Osteocyte (in vitro differentiated cells): ENCODE results near the gene KLK6. TPM values are rescaled to one million over a fixed set of nuclear protein-coding genes. Genes with fewer than 3 reads are reported as not detected.

Source experiments
- DNase-seq: peaks from one replicate; pipeline ENCODE4 v3.0.0; 2021; ENCODE audit warnings: mixed read lengths; ENCODE audit not compliant: unreplicated experiment; ENCODE audit errors: extremely low spot score
- H3K27ac Mint-ChIP-seq: one replicate; pipeline ENCODE4 v1.8.0; 2021; ENCODE audit warnings: mild to moderate bottlenecking, mixed read lengths; ENCODE audit not compliant: unreplicated experiment
- H3K27me3 Mint-ChIP-seq: one replicate; pipeline ENCODE4 v1.8.0; 2021; ENCODE audit warnings: mixed read lengths; ENCODE audit not compliant: unreplicated experiment
- H3K36me3 Mint-ChIP-seq: one replicate; pipeline ENCODE4 v1.8.0; 2021; ENCODE audit warnings: mixed read lengths; ENCODE audit not compliant: unreplicated experiment
- H3K4me1 Mint-ChIP-seq: one replicate; pipeline ENCODE4 v1.8.0; 2021; ENCODE audit warnings: mixed read lengths; ENCODE audit not compliant: unreplicated experiment
- H3K4me3 Mint-ChIP-seq: one replicate; pipeline ENCODE4 v1.8.0; 2021; ENCODE audit warnings: mild to moderate bottlenecking, moderate library complexity, mixed read lengths; ENCODE audit not compliant: unreplicated experiment
- H3K9me3 Mint-ChIP-seq: one replicate; pipeline ENCODE4 v1.8.0; 2021; ENCODE audit warnings: mixed read lengths; ENCODE audit not compliant: unreplicated experiment
- long read RNA-seq: library from polyadenylated mRNA; unstranded; transcript quantifications from one replicate; pipeline ENCODE4 v2.0.0, GENCODE V29; 2021
- total RNA-seq: library from RNA; stranded (reverse); gene quantifications from 2 replicates; pipeline ENCODE4 v1.2.1, GENCODE V29; 2021
- TF ChIP-seq, protein P1 (sequence below): fragments of 200-600 bp; sonication (generic); IDR thresholded peaks from 2 replicates; pipeline ENCODE4 v1.5.0; 2021; ENCODE audit warnings: antibody characterized with exemption, mild to moderate bottlenecking, moderate library complexity

The KLK6 gene
- total RNA-seq = not detected in 2 replicates
- long read RNA-seq = 0 reads

- no peak for DNase-seq
- TF ChIP-seq, protein P1, sequence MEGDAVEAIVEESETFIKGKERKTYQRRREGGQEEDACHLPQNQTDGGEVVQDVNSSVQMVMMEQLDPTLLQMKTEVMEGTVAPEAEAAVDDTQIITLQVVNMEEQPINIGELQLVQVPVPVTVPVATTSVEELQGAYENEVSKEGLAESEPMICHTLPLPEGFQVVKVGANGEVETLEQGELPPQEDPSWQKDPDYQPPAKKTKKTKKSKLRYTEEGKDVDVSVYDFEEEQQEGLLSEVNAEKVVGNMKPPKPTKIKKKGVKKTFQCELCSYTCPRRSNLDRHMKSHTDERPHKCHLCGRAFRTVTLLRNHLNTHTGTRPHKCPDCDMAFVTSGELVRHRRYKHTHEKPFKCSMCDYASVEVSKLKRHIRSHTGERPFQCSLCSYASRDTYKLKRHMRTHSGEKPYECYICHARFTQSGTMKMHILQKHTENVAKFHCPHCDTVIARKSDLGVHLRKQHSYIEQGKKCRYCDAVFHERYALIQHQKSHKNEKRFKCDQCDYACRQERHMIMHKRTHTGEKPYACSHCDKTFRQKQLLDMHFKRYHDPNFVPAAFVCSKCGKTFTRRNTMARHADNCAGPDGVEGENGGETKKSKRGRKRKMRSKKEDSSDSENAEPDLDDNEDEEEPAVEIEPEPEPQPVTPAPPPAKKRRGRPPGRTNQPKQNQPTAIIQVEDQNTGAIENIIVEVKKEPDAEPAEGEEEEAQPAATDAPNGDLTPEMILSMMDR = no peak
- peaks cover 2% of the 10 kb centered on the region for H3K27me3 Mint-ChIP-seq
- H3K36me3 Mint-ChIP-seq = no peaks in the 10 kb centered on the region
- H3K4me1 Mint-ChIP-seq = no peaks in the 10 kb centered on the region
- no peak within 1 kb of the TSS for H3K4me3 Mint-ChIP-seq
- H3K27ac Mint-ChIP-seq = no peak within 1 kb of the TSS
- peaks cover 5% of the 10 kb centered on the region for H3K9me3 Mint-ChIP-seq
These were observed at the start of gene KLK6 for GRCh38 chr19:50969413-50969760. KLK6 (minus strand) TSS chr19:50969591; CDS start chr19:50968104, 1,487 bp downstream.

GRCh38 chr19:51018745-51019543 is 49.6 kb upstream of the KLK6 start:
- Mint-ChIP-seq H3K9me3 (no peaks in the 10 kb centered on the region), H3K27ac (no peak overlapping the region)
- DNase-seq = no peak

DNA sequence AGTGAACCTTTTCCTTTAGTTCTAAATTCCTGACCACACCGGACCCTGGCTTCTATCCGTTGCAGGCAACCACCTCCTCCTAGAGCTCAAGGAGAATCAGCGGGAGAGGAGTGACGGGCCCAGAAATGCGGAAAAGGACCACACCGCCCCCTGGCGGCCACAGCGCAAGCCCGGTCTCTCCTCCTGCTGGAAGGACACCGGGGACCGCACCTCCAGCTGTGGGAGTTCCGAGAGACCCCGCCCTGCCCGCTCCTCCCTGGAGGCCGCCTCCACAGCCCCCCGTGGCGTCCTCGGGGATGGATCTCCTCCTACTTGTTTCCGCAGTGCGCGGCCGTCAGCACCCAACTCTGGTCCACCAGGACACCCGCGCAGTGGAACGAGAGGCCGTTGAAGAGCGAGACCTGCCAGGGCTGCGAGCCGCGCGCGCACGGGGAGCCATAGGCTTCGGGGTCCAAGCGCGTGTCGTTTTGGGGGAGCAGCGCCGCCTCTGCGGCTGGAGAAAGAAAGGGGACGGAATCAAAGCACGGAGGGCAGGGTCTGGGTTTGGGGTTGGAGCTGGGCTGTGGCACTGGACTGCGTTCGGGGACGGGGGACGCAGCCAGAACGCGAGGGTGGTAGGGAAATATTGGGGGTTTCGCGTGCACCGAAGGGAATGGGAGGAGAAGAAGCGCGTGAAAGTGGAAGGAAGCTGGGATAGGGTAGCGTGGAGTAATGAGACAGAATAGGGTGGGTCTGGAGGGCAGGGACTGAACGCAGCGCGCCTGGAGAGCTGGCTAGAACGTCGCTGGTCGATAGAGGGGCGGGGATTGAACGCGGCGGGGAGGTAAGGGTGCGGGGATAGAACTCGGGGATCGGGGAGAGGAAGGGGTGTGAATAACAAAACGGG is 47.6 kb upstream of the KLK6 start:
- H3K4me3 Mint-ChIP-seq = no peak overlapping the region
- peaks cover 29% of the 10 kb centered on the region for H3K27me3 Mint-ChIP-seq

More at GRCh38 chr19:51018745-51019543, 49.6 kb upstream of the KLK6 start:
- Mint-ChIP-seq H3K36me3 (peaks cover 2% of the 10 kb centered on the region), H3K4me3 (no peak overlapping the region), H3K27me3 (peaks cover 29% of the 10 kb centered on the region), H3K4me1 (peaks cover 6% of the 10 kb centered on the region)
- TF ChIP-seq, protein P1 = no peak

DNA sequence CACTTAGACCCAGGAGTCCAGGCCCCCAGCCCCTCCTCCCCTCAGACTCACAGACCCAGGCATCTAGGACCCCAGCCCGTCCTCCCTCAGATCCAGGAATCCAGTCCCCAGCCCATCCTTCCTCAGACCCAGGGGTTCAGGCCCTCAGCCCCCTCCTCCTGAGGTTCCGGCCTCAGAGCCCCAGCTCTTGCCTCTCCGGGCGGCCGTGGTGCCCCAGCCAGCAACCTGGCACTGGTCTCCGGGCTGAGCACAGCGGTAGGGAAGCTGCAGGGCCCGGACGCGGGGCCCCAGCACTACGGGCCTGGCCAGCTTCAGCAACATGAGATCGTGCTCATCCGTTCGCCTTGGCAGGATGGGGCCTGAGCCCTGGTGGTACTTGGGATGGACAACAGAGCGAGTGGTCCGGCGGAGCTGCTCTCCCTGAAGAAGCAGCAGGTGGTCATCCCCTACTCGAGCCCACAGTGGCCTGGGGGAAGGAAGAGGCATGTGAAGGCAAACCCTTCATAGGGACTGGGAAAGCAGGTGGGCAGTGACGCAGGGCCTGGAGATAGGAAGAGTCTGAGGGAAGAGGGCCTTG is 46.4 kb upstream of the KLK6 start:
- peaks cover 6% of the 10 kb centered on the region for H3K4me1 Mint-ChIP-seq
- H3K4me3 Mint-ChIP-seq = no peak overlapping the region
- TF ChIP-seq, protein P1 = no peak
- H3K9me3 Mint-ChIP-seq = no peaks in the 10 kb centered on the region
- no peak overlapping the region for H3K27ac Mint-ChIP-seq
- H3K27me3 Mint-ChIP-seq = peaks cover 29% of the 10 kb centered on the region
- H3K36me3 Mint-ChIP-seq = peaks cover 2% of the 10 kb centered on the region
- DNase-seq = no peak

More for the DNA sequence above, 47.6 kb upstream of the KLK6 start:
- Mint-ChIP-seq H3K27ac (no peak overlapping the region), H3K9me3 (no peaks in the 10 kb centered on the region), H3K4me1 (peaks cover 6% of the 10 kb centered on the region), H3K36me3 (peaks cover 2% of the 10 kb centered on the region)
- DNase-seq = no peak
- TF ChIP-seq, protein P1 = peak; percentile 29
